GM12872 (cell line): ENCODE measurements around the gene SLC18A2.

Experiments used
- CTCF ChIP-seq: IDR thresholded peaks from 3 replicates; pipeline ENCODE4 v1.5.1; 2011; ENCODE audit warnings: low read depth, mild to moderate bottlenecking, low read length, moderate library complexity; ENCODE audit not compliant: insufficient read depth

SLC18A2 gene

DNA sequence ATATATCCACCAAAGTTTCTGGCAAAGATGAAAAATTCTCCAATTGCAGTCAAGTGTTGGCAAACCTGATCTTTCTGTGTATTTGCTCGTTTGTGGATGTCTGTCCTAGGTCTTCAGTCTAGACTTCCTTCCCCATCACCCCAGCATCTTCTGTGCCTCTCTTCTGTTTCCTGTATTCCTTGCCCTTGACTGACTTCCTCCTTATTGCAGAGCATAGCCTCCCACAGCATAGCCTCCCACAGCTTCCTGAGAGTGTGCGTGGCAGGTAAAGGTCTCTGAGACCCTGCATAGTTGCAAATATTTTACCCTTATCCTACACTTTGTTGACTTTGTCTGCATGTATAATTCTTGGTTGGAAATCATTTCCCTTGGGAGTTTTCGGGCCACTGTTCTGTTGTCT, 18.4 kb downstream of the SLC18A2 start:
- no peak for TF ChIP-seq CTCF

GRCh38 chr10:117260084-117260483, 19.2 kb downstream of the SLC18A2 start:
- TF ChIP-seq CTCF: no peak

DNA sequence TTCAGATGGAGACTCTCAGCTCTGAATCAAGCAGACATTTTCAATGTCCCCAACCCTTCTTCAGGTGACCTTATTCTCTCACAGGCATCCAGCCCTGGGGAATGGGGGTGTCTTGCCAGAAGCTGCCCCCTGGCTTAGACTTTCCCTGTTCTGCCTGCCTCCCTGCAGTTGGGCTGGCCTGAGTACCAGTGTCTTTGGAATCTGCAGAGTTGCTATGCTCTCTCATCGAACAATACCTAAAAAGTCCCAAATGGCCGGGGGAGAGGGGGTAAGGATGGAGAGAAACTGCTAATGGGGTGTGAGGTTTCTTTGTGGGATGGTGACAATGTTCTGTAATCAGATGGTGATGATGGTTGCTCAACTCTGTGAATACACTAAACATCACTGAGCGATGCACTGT, 20.6 kb downstream of the SLC18A2 start:
- TF ChIP-seq CTCF: no peak

DNA sequence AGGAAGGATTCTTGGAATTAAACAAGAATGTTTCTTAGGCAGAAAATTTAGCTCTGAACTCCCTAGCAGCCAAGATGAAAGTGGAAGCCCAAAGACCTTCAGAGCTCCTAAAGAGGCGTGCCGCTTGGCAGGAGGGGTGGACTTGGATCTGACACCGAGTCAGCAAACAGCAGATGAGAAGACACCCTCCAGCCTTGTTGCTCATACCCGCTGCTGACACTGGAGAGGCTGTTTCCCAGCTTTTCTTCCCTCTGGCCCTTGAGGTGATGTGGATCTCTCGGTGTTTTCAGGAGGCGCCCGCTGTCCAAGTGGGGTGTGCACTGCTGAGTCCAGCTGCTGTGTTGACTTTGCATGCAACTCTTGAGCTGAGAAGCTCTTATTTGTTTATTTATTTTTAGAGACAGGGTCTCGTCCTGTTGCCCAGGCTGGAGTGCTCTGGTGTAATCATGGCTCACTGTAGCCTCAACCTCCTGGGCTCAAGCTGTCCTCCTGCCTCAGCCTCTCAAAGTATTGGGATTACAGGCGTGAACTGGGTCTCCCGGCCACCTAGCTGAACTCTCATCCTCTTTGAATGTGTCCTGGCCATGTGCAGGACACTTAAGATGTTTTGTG, 21.5 kb downstream of the SLC18A2 start:
- no peak for TF ChIP-seq CTCF

GRCh38 chr10:117262903-117263293, 22.0 kb downstream of the SLC18A2 start:
- no peak for TF ChIP-seq CTCF

GRCh38 chr10:117264782-117265181, 23.9 kb downstream of the SLC18A2 start:
- no peak for TF ChIP-seq CTCF

- TF ChIP-seq CTCF: no peak
Measured at GRCh38 chr10:117266400-117266799, 25.5 kb downstream of the SLC18A2 start.

- no peak for TF ChIP-seq CTCF
Measured at GRCh38 chr10:117266812-117267211, 25.9 kb downstream of the SLC18A2 start.
